Keratinocyte (primary cell): Measurements from ENCODE around the gene CMAS. TPM values are rescaled to one million over a fixed set of nuclear protein-coding genes. Genes with fewer than 3 reads are reported as not detected.
A peak's percentile ranks its signal among the peaks of the same experiment; 100 is the strongest.

Source experiments
- DNase-seq: peaks from one replicate; pipeline ENCODE4 v3.0.0-alpha.2; 2011; ENCODE audit warnings: low read depth, missing footprints, low spot score
- FAIRE-seq: peaks from 2 replicates; lab custom pipeline; 2011; peaks lifted over from hg19 to GRCh38; lab: Jason Lieb, UNC
- H2AFZ ChIP-seq: 2 replicates; pipeline ENCODE4 v1.6.0; 2012; ENCODE audit warnings: low read length, control low read depth, inconsistent platforms; ENCODE audit not compliant: control insufficient read depth
- H3K27ac ChIP-seq: 2 replicates; pipeline ENCODE4 v1.5.1; 2011; ENCODE audit warnings: low read length; ENCODE audit not compliant: control insufficient read depth, insufficient read depth
- H3K27me3 ChIP-seq: 3 replicates; pipeline ENCODE4 v1.6.0; 2011; ENCODE audit warnings: low read length; ENCODE audit not compliant: control insufficient read depth, insufficient read depth; ENCODE audit errors: extremely low read depth
- H3K36me3 ChIP-seq, 2 experiments: 2 replicates in 1 of 2; 3 replicates in 1 of 2; pipeline ENCODE4 v1.5.1; 2011; ENCODE audit warnings: low read length in 2 of 2, mild to moderate bottlenecking in 1 of 2; ENCODE audit not compliant: control insufficient read depth in 2 of 2, insufficient read depth in 2 of 2; ENCODE audit errors: extremely low read depth in 1 of 2
- H3K4me1 ChIP-seq: 3 replicates; pipeline ENCODE4 v1.5.1; 2011; ENCODE audit warnings: low read length; ENCODE audit not compliant: control insufficient read depth, insufficient read depth; ENCODE audit errors: extremely low read depth
- H3K4me2 ChIP-seq: 3 replicates; pipeline ENCODE4 v1.6.0; 2011; ENCODE audit warnings: low read depth, low read length; ENCODE audit not compliant: control insufficient read depth, insufficient read depth; ENCODE audit errors: extremely low read depth
- H3K4me3 ChIP-seq, 3 experiments: fragments of 200-600 bp in 1 of 3; sonication (generic) in 1 of 3; 2 replicates in 2 of 3; 3 replicates in 1 of 3; pipeline ENCODE4 v1.5.1; 2011 to 2016; ENCODE audit warnings: low read length in 3 of 3, mild to moderate bottlenecking in 3 of 3, control low read depth in 2 of 3, inconsistent platforms in 1 of 3, low read depth in 1 of 3, mixed read lengths in 1 of 3, mixed run types in 1 of 3, moderate library complexity in 1 of 3; ENCODE audit not compliant: control insufficient read depth in 2 of 3, insufficient read depth in 2 of 3; ENCODE audit errors: extremely low read depth in 1 of 3
- H3K79me2 ChIP-seq: 2 replicates; pipeline ENCODE4 v1.6.0; 2012; ENCODE audit warnings: low read length; ENCODE audit not compliant: control insufficient read depth, insufficient read depth
- H3K9ac ChIP-seq: 3 replicates; pipeline ENCODE4 v1.6.0; 2011; ENCODE audit warnings: low read length; ENCODE audit not compliant: control insufficient read depth, insufficient read depth; ENCODE audit errors: extremely low read depth
- H3K9me1 ChIP-seq: 3 replicates; pipeline ENCODE4 v1.6.0; 2011; ENCODE audit warnings: low read length; ENCODE audit not compliant: control insufficient read depth, insufficient read depth; ENCODE audit errors: extremely low read depth
- H3K9me3 ChIP-seq: 2 replicates; pipeline ENCODE4 v1.5.1; 2012; ENCODE audit warnings: low read depth, low read length; ENCODE audit not compliant: control insufficient read depth
- H4K20me1 ChIP-seq: 3 replicates; pipeline ENCODE4 v1.6.0; 2011; ENCODE audit warnings: low read length; ENCODE audit not compliant: control insufficient read depth, insufficient read depth; ENCODE audit errors: extremely low read depth
- CTCF ChIP-seq, 3 experiments: IDR thresholded peaks in 1 of 3; conservative IDR thresholded peaks in 1 of 3; optimal IDR thresholded peaks in 1 of 3; 2 replicates in 2 of 3; 3 replicates in 1 of 3; pipeline versions ENCODE3 to v1.5.1; 2011; ENCODE audit warnings: low read length in 3 of 3, mild to moderate bottlenecking in 3 of 3, moderate library complexity in 2 of 3, control low read depth in 1 of 3, inconsistent platforms in 1 of 3; ENCODE audit not compliant: insufficient read depth in 2 of 3; ENCODE audit errors: extremely low read depth in 1 of 3
- EZH2 ChIP-seq: IDR thresholded peaks from one replicate; pipeline ENCODE4 v1.6.1; 2012; ENCODE audit warnings: inconsistent platforms, mild to moderate bottlenecking, low read length, moderate library complexity
- dilution Hi-C: fragments of 300-500 bp; cut with MboI; formaldehyde crosslinking; loops from one replicate; pipeline ENCODE4 v1.7.0; 2020; ENCODE audit warnings: low sequenced_read_pairs; ENCODE audit not compliant: extremely low pct_ligation_motif_present
- polyA plus RNA-seq, 5 experiments: library from polyadenylated mRNA; depleted of rRNA in 3 of 5; stranded (reverse) in 3 of 5; stranded (forward) in 1 of 5; unstranded in 1 of 5; fragments of >200 nt; gene quantifications; 1 replicate in 1 of 5; 2 replicates in 3 of 5; 3 replicates in 1 of 5; pipeline versions ENCODE4 v1.2.1 to v1.2.3, GENCODE V29; 2011 to 2012; ENCODE audit warnings: missing spikeins in 2 of 5, low read depth in 1 of 5, low replicate concordance in 1 of 5

Gene CMAS
- polyA plus RNA-seq, 1 donor (not counting 4 experiments of a cell fraction or from before 2014, with no cell fraction given) = 55.0 TPM

GRCh38 chr12:22101749-22102243, 55.8 kb downstream of the CMAS start:
- Histone ChIP-seq H4K20me1 (no peaks in the 10 kb centered on the region), H3K4me1 (peaks cover 17% of the 10 kb centered on the region), H3K9ac (peak overlapping the region; percentile 45), H3K4me3 (no peak overlapping the region), H3K36me3 (no peaks in the 10 kb centered on the region), H3K4me2 (peak overlapping the region; percentile 57), H2AFZ (peak overlapping the region; percentile 56), H3K27me3 (no peaks in the 10 kb centered on the region), H3K79me2 (no peaks in the 10 kb centered on the region), H3K27ac (peak overlapping the region; percentile 77), H3K9me1 (no peaks in the 10 kb centered on the region), H3K9me3 (no peaks in the 10 kb centered on the region)
- TF ChIP-seq CTCF (optimal IDR thresholded peaks at IDR 0.05 in 1 of 3, IDR thresholded peaks at IDR 0.05 in 1 of 3, conservative IDR thresholded peaks at IDR 0.05 in 1 of 3; ENCODE audit: extremely low read depth in 1 of 3, insufficient read depth in 2 of 3, low read length in 3 of 3) (no peak), EZH2 (no peak)
- peak; percentile 96 for DNase-seq
- dilution Hi-C loops = no loop called here
- peak; percentile 100 for FAIRE-seq

GRCh38 chr12:22103418-22103817, 57.4 kb downstream of the CMAS start:
- Histone ChIP-seq H4K20me1 (no peaks in the 10 kb centered on the region), H2AFZ (no peak overlapping the region), H3K9me3 (no peaks in the 10 kb centered on the region), H3K4me1 (peaks cover 17% of the 10 kb centered on the region), H3K9ac (no peak overlapping the region), H3K9me1 (no peaks in the 10 kb centered on the region), H3K79me2 (no peaks in the 10 kb centered on the region), H3K27me3 (no peaks in the 10 kb centered on the region), H3K36me3 (no peaks in the 10 kb centered on the region), H3K4me2 (no peak overlapping the region), H3K27ac (no peak overlapping the region), H3K4me3 (no peak overlapping the region)
- dilution Hi-C loops = no loop called here
- peak; percentile 51 for FAIRE-seq
- no peak for DNase-seq
- no peak for TF ChIP-seq CTCF (optimal IDR thresholded peaks at IDR 0.05 in 1 of 3, IDR thresholded peaks at IDR 0.05 in 1 of 3, conservative IDR thresholded peaks at IDR 0.05 in 1 of 3; ENCODE audit: extremely low read depth in 1 of 3, insufficient read depth in 2 of 3, low read length in 3 of 3)
- no peak for TF ChIP-seq EZH2
